GM21737 (cell line): ENCODE data around the gene CKAP5.

Source experiments
- ATAC-seq: cut with Tn5 transposase; IDR thresholded peaks from one replicate; pipeline ENCODE4 v1.9.1; 2021; ENCODE audit warnings: mild to moderate bottlenecking, moderate library complexity; ENCODE audit not compliant: unreplicated experiment

Gene CKAP5

GRCh38 chr11:46776878-46777277, 69.2 kb downstream of the CKAP5 start:
- ATAC-seq = no peak

GRCh38 chr11:46769636-46770221, 76.4 kb downstream of the CKAP5 start:
- ATAC-seq = no peak

GRCh38 chr11:46766656-46767055, 79.4 kb downstream of the CKAP5 start:
- no peak for ATAC-seq

- no peak for ATAC-seq
Observed at GRCh38 chr11:46762248-46762647, 83.8 kb downstream of the CKAP5 start.

GRCh38 chr11:46761807-46762206, 84.3 kb downstream of the CKAP5 start:
- ATAC-seq = no peak

- no peak for ATAC-seq
Observed at GRCh38 chr11:46760429-46761128, 85.5 kb downstream of the CKAP5 start.

GRCh38 chr11:46759196-46759595, 86.9 kb downstream of the CKAP5 start:
- ATAC-seq = no peak

- ATAC-seq = no peak
Observed at GRCh38 chr11:46755962-46756361, 90.1 kb downstream of the CKAP5 start.

- ATAC-seq = no peak
Observed at GRCh38 chr11:46747150-46747549, 98.9 kb downstream of the CKAP5 start.

GRCh38 chr11:46745995-46746394, 100.1 kb downstream of the CKAP5 start:
- no peak for ATAC-seq

- no peak for ATAC-seq
Observed at GRCh38 chr11:46745328-46745727, 100.8 kb downstream of the CKAP5 start.

- no peak for ATAC-seq
Observed at GRCh38 chr11:46743693-46744339, 102.3 kb downstream of the CKAP5 start.

GRCh38 chr11:46743043-46743442, 103.0 kb downstream of the CKAP5 start:
- ATAC-seq = no peak

- no peak for ATAC-seq
Observed at GRCh38 chr11:46741600-46742484, 104.2 kb downstream of the CKAP5 start.

GRCh38 chr11:46738887-46739286, 107.2 kb downstream of the CKAP5 start:
- no peak for ATAC-seq

- no peak for ATAC-seq
Observed at GRCh38 chr11:46737699-46738098, 108.4 kb downstream of the CKAP5 start.

GRCh38 chr11:46736615-46737014, 109.5 kb downstream of the CKAP5 start:
- ATAC-seq = no peak

- ATAC-seq = no peak
Observed at GRCh38 chr11:46736146-46736545, 109.9 kb downstream of the CKAP5 start.

- no peak for ATAC-seq
Observed at GRCh38 chr11:46733234-46733633, 112.8 kb downstream of the CKAP5 start.

GRCh38 chr11:46731545-46731944, 114.5 kb downstream of the CKAP5 start:
- ATAC-seq = no peak
